Coronary artery (tissue), 2 donors: Measurements from ENCODE around the gene UBXN10.

Experiments used
- DNase-seq: peaks from one replicate; pipeline ENCODE4 v3.0.0-alpha.2; 2017; ENCODE audit warnings: low spot score
- H3K27ac ChIP-seq, 2 donors: fragments of 200-600 bp; sonication (generic); one replicate each; pipeline ENCODE4 v1.5.1; 2016 to 2019
- H3K4me3 ChIP-seq: fragments of 200-600 bp; sonication (generic); 2 replicates; pipeline ENCODE4 v1.5.1; 2016; ENCODE audit warnings: mild to moderate bottlenecking, moderate library complexity
- TF ChIP-seq, protein P1 (sequence below): fragments of 200-600 bp; sonication (generic); IDR thresholded peaks from one replicate; pipeline ENCODE4 v1.5.1; 2019; ENCODE audit warnings: antibody characterized with exemption

Gene UBXN10

DNA sequence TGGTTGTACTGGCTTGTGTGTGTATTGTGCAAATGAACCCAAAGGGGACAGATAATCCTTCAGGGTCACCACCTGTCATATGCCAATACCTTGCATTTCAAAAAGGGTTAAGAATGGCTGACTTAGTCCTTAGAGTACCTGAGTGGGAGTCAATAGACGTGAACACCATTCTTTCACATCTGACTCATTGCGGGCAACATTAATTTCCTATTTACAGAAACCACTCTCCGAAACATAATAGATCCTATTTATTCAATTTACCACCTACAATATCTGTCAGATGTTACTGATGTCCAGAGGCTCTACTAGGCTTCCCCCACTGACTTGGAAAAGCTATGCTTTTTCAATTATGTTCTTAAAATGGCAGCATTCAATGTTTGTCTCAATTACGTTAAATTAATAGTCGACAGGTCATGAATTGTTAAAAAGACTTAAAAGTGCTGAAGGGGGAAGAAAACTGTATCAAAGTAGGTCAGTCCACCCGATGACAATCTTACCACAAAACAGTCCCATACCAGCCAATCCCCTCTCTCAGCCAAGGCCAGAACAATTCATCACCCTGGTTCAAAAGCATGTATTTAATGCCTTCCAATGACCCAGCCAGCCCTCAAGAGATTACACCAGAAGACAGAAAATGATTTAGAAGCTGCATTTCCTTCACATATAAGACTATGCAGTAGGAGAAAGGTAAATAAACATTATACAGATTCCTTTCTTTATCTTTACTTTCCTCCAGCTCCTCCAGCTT, 49.1 kb downstream of the UBXN10 start:
- Histone ChIP-seq H3K27ac (no peak overlapping the region), H3K4me3 (no peak overlapping the region)
- no peak for DNase-seq
- TF ChIP-seq, protein P1, sequence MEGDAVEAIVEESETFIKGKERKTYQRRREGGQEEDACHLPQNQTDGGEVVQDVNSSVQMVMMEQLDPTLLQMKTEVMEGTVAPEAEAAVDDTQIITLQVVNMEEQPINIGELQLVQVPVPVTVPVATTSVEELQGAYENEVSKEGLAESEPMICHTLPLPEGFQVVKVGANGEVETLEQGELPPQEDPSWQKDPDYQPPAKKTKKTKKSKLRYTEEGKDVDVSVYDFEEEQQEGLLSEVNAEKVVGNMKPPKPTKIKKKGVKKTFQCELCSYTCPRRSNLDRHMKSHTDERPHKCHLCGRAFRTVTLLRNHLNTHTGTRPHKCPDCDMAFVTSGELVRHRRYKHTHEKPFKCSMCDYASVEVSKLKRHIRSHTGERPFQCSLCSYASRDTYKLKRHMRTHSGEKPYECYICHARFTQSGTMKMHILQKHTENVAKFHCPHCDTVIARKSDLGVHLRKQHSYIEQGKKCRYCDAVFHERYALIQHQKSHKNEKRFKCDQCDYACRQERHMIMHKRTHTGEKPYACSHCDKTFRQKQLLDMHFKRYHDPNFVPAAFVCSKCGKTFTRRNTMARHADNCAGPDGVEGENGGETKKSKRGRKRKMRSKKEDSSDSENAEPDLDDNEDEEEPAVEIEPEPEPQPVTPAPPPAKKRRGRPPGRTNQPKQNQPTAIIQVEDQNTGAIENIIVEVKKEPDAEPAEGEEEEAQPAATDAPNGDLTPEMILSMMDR: no peak

DNA sequence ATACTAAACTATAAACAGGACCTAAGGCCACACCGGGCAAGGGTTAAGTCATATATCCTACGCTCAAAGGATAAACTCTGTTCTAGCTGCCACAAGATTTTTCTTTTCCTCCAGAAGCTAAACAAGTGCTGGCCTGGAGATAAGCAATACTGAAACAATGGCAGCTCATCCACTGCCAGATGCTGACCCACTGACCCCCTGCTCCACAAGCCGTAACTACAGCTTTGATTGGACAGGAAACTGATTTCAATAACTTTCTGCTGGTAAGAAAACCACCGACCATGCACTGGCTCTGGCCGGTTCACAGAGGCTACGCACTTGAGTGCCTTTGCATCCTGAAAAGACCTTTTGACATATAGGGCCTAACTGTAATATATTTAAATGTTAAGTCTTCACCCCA, 51.8 kb downstream of the UBXN10 start:
- Histone ChIP-seq H3K27ac (no peak overlapping the region), H3K4me3 (no peak overlapping the region)
- TF ChIP-seq, protein P1: no peak
- DNase-seq: no peak

DNA sequence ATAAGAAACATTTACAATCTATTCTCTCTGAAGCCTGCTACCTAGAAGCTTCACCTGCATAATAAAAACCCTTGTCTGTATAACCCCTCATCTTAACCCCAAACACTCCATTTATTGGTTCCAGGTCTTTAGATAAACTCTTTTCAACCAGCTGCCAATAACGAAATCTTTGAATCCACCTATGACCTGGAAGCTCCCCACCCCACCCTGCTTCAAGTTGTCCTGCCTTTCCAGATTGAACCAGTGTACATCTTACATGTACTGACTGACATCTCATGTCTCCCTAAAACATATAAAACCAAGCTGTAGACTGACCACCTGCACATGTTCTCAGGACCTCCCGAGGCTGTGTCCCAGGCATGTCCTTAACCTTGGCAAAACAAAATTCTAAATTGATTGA, 54.1 kb downstream of the UBXN10 start:
- DNase-seq: no peak
- H3K27ac ChIP-seq: no peak overlapping the region
- H3K4me3 ChIP-seq: no peak overlapping the region
- TF ChIP-seq, protein P1: no peak

DNA sequence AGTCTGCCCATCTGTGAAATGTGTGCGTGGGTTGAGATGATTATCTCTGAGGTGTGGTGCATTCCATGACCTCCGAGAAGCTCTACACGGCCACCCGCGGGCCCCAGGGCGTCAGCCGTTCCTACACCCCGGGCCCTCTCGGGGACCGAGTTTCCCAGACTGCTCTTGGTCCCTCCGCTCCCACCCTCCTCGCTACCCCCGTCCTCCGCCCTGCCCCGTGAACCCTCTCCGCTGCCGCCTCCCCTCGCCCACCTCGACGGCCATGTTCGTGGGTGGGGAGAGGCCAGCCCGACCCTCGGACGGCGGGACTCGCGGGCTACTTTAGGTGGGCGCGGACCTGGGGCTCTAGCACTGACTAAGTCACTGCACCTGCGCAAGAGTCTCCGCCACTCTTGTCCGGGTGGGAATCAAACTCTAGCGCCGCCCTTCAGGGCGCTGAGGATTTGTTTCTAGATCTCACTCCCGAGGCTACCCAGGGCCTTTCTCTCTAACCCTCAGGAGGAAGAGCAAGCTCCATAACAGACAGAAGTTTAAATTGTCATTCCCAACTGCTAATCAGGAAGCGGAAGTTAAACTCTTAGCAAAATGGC, 57.1 kb downstream of the UBXN10 start:
- no peak overlapping the region for H3K4me3 ChIP-seq
- DNase-seq: no peak
- no peak overlapping the region for H3K27ac ChIP-seq
- TF ChIP-seq, protein P1: no peak
